ENCODE results near the gene RIMKLB. TPM values are rescaled to one million over a fixed set of nuclear protein-coding genes. Genes with fewer than 3 reads are reported as not detected.

The RIMKLB gene
- total RNA-seq, 4 donors from 2014 or later: 2.0 to 20.8 (median 7.2) TPM

GRCh38 chr12:8676651-8677050 lies 21.1 kb upstream of the RIMKLB start:
- Histone ChIP-seq H3K27ac (no peak overlapping the region), H3K4me1 (no peaks in the 10 kb centered on the region), H3K27me3 (no peaks in the 10 kb centered on the region), H3K9me3 (no peaks in the 10 kb centered on the region), H3K4me3 (no peak overlapping the region), H3K36me3 (no peaks in the 10 kb centered on the region)
- WGBS, 2 donors (ENCODE audit: low coverage in 1 of 2): 78 to 83% methylated on average over 4 of the region's 4 CpGs
- in situ Hi-C loops (cut with MboI; ENCODE audit: low pct_ligation_motif_present in 1 of 4, low pct_unique_long_range_greater_than_20kb in 1 of 4, low sequenced_read_pairs in 3 of 4) (loop anchor here (25.0 kb wide), 4 partner anchors 186 to 386 kb away; no protein-coding TSS in a partner anchor), intact Hi-C loops (cut with DNase I; ENCODE audit: low total_unique reads) (no loop called here)
- no peak for DNase-seq
- no peak for TF ChIP-seq POLR2A (IDR thresholded peaks at IDR 0.05)
- no peak for TF ChIP-seq EP300 (IDR thresholded peaks at IDR 0.05; ENCODE audit: low read depth)
- no peak for TF ChIP-seq CTCF (IDR thresholded peaks at IDR 0.05)
- no peak for TF ChIP-seq POLR2AphosphoS5 (IDR thresholded peaks at IDR 0.05)

GRCh38 chr12:8677362-8677761 lies 20.4 kb upstream of the RIMKLB start:
- intact Hi-C loops (cut with DNase I; ENCODE audit: low total_unique reads) (no loop called here), in situ Hi-C loops (cut with MboI; ENCODE audit: low pct_ligation_motif_present in 1 of 4, low pct_unique_long_range_greater_than_20kb in 1 of 4, low sequenced_read_pairs in 3 of 4) (loop anchor here (25.0 kb wide), 4 partner anchors 185 to 385 kb away; no protein-coding TSS in a partner anchor)
- WGBS, 2 donors (ENCODE audit: low coverage in 1 of 2): 84 to 93% methylated on average over 3 of the region's 3 CpGs
- H3K4me1 ChIP-seq: peaks cover 0 to 2% (median 0%) of the 10 kb centered on the region in 4 donors
- H3K27me3 ChIP-seq: no peaks in the 10 kb centered on the region
- TF ChIP-seq POLR2A (IDR thresholded peaks at IDR 0.05) (no peak), CTCF (IDR thresholded peaks at IDR 0.05) (no peak), POLR2AphosphoS5 (IDR thresholded peaks at IDR 0.05) (no peak), EP300 (IDR thresholded peaks at IDR 0.05; ENCODE audit: low read depth) (no peak)
- H3K4me3 ChIP-seq: no peak overlapping the region
- no peaks in the 10 kb centered on the region for H3K9me3 ChIP-seq
- H3K36me3 ChIP-seq: no peaks in the 10 kb centered on the region
- no peak for DNase-seq
- no peak overlapping the region for H3K27ac ChIP-seq

GRCh38 chr12:8678661-8679111 lies 19.1 kb upstream of the RIMKLB start:
- Histone ChIP-seq H3K4me1 (peaks cover 0 to 2% (median 0%) of the 10 kb centered on the region in 4 donors), H3K4me3 (no peak overlapping the region), H3K27me3 (no peaks in the 10 kb centered on the region), H3K9me3 (no peaks in the 10 kb centered on the region), H3K27ac (no peak overlapping the region), H3K36me3 (no peaks in the 10 kb centered on the region)
- DNase-seq: no peak
- intact Hi-C loops (cut with DNase I; ENCODE audit: low total_unique reads) (no loop called here), in situ Hi-C loops (cut with MboI; ENCODE audit: low pct_ligation_motif_present in 1 of 4, low pct_unique_long_range_greater_than_20kb in 1 of 4, low sequenced_read_pairs in 3 of 4) (loop anchor here (25.0 kb wide), 4 partner anchors 184 to 384 kb away; no protein-coding TSS in a partner anchor)
- TF ChIP-seq CTCF (IDR thresholded peaks at IDR 0.05) (no peak), POLR2A (IDR thresholded peaks at IDR 0.05) (no peak), POLR2AphosphoS5 (IDR thresholded peaks at IDR 0.05) (no peak), EP300 (IDR thresholded peaks at IDR 0.05; ENCODE audit: low read depth) (no peak)
- 79% methylated on average over 2 to 3 of the region's 3 CpGs for WGBS, 2 donors (ENCODE audit: low coverage in 1 of 2)

GRCh38 chr12:8680533-8680932 lies 17.3 kb upstream of the RIMKLB start:
- intact Hi-C loops (cut with DNase I; ENCODE audit: low total_unique reads): loop anchor here (5.0 kb wide), 1 partner anchor 212 kb away; no protein-coding TSS in a partner anchor

More at GRCh38 chr12:8680533-8680932, 17.3 kb upstream of the RIMKLB start:
- no peak for DNase-seq
- Histone ChIP-seq H3K27ac (no peak overlapping the region), H3K36me3 (no peaks in the 10 kb centered on the region), H3K4me3 (no peak overlapping the region), H3K27me3 (no peaks in the 10 kb centered on the region), H3K9me3 (no peaks in the 10 kb centered on the region), H3K4me1 (peaks cover 0 to 2% (median 0%) of the 10 kb centered on the region in 4 donors)
- 40 to 80% methylated on average over 2 to 9 of the region's 9 CpGs for WGBS, 2 donors (ENCODE audit: low coverage in 1 of 2)
- in situ Hi-C loops (cut with MboI; ENCODE audit: low pct_ligation_motif_present in 1 of 4, low pct_unique_long_range_greater_than_20kb in 1 of 4, low sequenced_read_pairs in 3 of 4): loop anchor here (10.0 to 25.0 kb wide), 5 partner anchors 182 to 382 kb away; no protein-coding TSS in a partner anchor
- TF ChIP-seq POLR2AphosphoS5 (IDR thresholded peaks at IDR 0.05): no peak
- TF ChIP-seq EP300 (IDR thresholded peaks at IDR 0.05; ENCODE audit: low read depth): no peak
- no peak for TF ChIP-seq POLR2A (IDR thresholded peaks at IDR 0.05)
- no peak for TF ChIP-seq CTCF (IDR thresholded peaks at IDR 0.05)

Measured in transverse colon (tissue), 4 donors.